OCI-LY7 (cell line): ENCODE results near the gene CHD3. TPM values are rescaled to one million over a fixed set of nuclear protein-coding genes. Genes with fewer than 3 reads are reported as not detected.

Experiments
- BruUV-seq: library from RNA; stranded (reverse); fragments of 400-500 nt; replicated peaks from 2 replicates; lab custom pipeline; 2021; lab: Mats Ljungman, UMichigan
- CTCF ChIA-PET: fragments of 300-600 bp; sonication (Branson Sonifier 250); formaldehyde crosslinking; loops from one replicate; lab custom pipeline; 2022; ENCODE audit warnings: antibody characterized with exemption; ENCODE audit not compliant: unreplicated experiment; lab: Charles Lee
- POLR2A ChIA-PET: fragments of 300-600 bp; sonication (Branson Sonifier 250); formaldehyde crosslinking; loops from one replicate; lab custom pipeline; 2022; ENCODE audit warnings: antibody characterized with exemption; lab: Charles Lee
- DNase-seq: peaks from one replicate; pipeline ENCODE4 v3.0.0-alpha.2; 2015; ENCODE audit warnings: low spot score
- H2AFZ ChIP-seq: fragments of 200-600 bp; sonication (generic), shearing (Covaris generic); 2 replicates; pipeline ENCODE4 v1.6.1; 2014; ENCODE audit warnings: mild to moderate bottlenecking, antibody characterized with exemption, low read length, moderate library complexity
- H3K27ac ChIP-seq: fragments of 200-600 bp; sonication (generic); 2 replicates; pipeline ENCODE4 v1.5.1; 2014; ENCODE audit warnings: mixed run types, low read depth, mild to moderate bottlenecking, moderate library complexity, low read length, inconsistent platforms; ENCODE audit not compliant: poor library complexity, severe bottlenecking
- H3K36me3 ChIP-seq: fragments of 200-600 bp; sonication (generic); 2 replicates; pipeline ENCODE4 v1.6.1; 2014; ENCODE audit warnings: mild to moderate bottlenecking, antibody characterized with exemption, low read length, moderate library complexity, mixed read lengths; ENCODE audit not compliant: insufficient read depth
- H3K4me1 ChIP-seq: fragments of 200-600 bp; sonication (generic); 2 replicates; pipeline ENCODE4 v1.5.1; 2014; ENCODE audit warnings: mild to moderate bottlenecking, low read length; ENCODE audit not compliant: insufficient read depth, poor library complexity, severe bottlenecking
- H3K4me2 ChIP-seq: fragments of 200-600 bp; sonication (generic); 2 replicates; pipeline ENCODE4 v1.6.1; 2014; ENCODE audit warnings: mild to moderate bottlenecking, low read length
- H3K4me3 ChIP-seq: fragments of 200-600 bp; sonication (generic); 2 replicates; pipeline ENCODE4 v1.5.1; 2014; ENCODE audit warnings: mild to moderate bottlenecking, low read depth, low read length; ENCODE audit not compliant: poor library complexity, severe bottlenecking
- H3K79me2 ChIP-seq: fragments of 200-600 bp; sonication (generic); 2 replicates; pipeline ENCODE4 v1.6.1; 2016; ENCODE audit warnings: low read depth, mild to moderate bottlenecking, low read length, moderate library complexity, mixed read lengths; ENCODE audit not compliant: insufficient read depth
- H3K9me2 ChIP-seq: fragments of 200-600 bp; sonication (generic); 2 replicates; pipeline ENCODE4 v1.6.1; 2016; ENCODE audit warnings: mild to moderate bottlenecking, low read length, mixed read lengths; ENCODE audit not compliant: insufficient read depth
- H3K9me3 ChIP-seq: fragments of 200-600 bp; sonication (generic); 2 replicates; pipeline ENCODE4 v1.6.1; 2014; ENCODE audit warnings: mild to moderate bottlenecking, mixed run types, low read length, mixed read lengths
- H4K20me1 ChIP-seq: fragments of 200-600 bp; sonication (generic); 2 replicates; pipeline ENCODE4 v1.6.1; 2014; ENCODE audit warnings: mild to moderate bottlenecking, antibody characterized with exemption, low read length, moderate library complexity, mixed read lengths; ENCODE audit not compliant: insufficient read depth
- EZH2phosphoT487 ChIP-seq: fragments of 200-600 bp; sonication (generic); IDR thresholded peaks from 2 replicates; pipeline ENCODE4 v1.6.1; 2018; ENCODE audit warnings: low read depth, borderline replicate concordance, mild to moderate bottlenecking, mixed run types, antibody characterized with exemption, low read length, moderate library complexity, mixed read lengths
- intact Hi-C: fragments of 100-400 bp; cut with micrococcal nuclease; formaldehyde crosslinking; loops from one replicate; pipeline ENCODE4 v1.10.0; 2022; ENCODE audit not compliant: unreplicated experiment
- total RNA-seq, 2 experiments: library from RNA; depleted of rRNA in 1 of 2; stranded (reverse); fragments of >200 nt in 1 of 2; shearing (Covaris generic) in 1 of 2; gene quantifications; 2 replicates each; pipeline ENCODE4 v1.2.3, GENCODE V29; 2014 to 2022
- TF ChIP-seq, protein P1 (sequence below): fragments of 200-600 bp; sonication (generic); conservative IDR thresholded peaks from 2 replicates; pipeline ENCODE4 v1.5.1; 2014; ENCODE audit warnings: mild to moderate bottlenecking, antibody characterized with exemption, low read length, moderate library complexity, mixed read lengths

Gene CHD3
- total RNA-seq, 2 experiments from 2014 or later: 42.5 to 126 TPM

DNA sequence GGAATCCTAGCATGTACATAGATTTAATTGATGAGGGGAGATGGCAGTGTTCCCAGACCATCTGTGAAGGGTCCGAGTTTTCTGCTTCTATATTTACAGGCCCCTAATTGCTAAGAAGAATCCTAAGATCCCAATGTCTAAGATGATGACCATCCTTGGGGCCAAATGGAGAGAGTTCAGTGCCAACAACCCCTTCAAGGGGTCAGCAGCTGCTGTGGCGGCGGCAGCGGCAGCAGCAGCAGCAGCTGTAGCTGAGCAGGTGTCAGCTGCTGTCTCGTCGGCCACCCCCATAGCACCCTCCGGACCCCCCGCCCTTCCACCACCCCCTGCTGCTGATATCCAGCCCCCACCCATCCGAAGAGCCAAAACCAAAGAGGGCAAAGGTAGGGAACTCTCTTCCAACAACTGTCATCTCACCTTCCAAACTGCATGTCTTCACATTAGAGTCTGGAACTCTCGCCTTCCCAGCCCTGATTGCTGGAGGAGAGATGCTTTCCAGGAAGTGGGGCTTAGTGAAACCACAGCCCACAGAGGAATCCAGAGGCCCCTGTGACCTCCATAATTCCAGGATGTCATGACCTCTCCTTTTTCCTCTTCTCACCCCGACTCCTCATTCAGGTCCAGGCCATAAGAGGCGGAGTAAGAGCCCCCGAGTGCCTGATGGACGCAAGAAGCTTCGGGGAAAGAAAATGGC is 4.7 kb downstream of the CHD3 start:
- POLR2A ChIA-PET: no interaction called here
- CTCF ChIA-PET: no interaction called here
- 0 out of 2 replicates have a peak, but pooled peaks cover 3% of the 10 kb centered on the region for H4K20me1 ChIP-seq
- no peak for DNase-seq
- TF ChIP-seq EZH2phosphoT487: no peak
- H3K79me2 ChIP-seq: peaks cover 13% of the 10 kb centered on the region; the same call in 1 of the 2 replicates
- H3K27ac ChIP-seq: no peak overlapping the region
- peaks cover 79% of the 10 kb centered on the region for H3K36me3 ChIP-seq
- H3K4me3 ChIP-seq: no peak overlapping the region
- H3K9me2 ChIP-seq: no peaks in the 10 kb centered on the region
- intact Hi-C loops: no loop called here
- peaks cover 10% of the 10 kb centered on the region for H3K4me1 ChIP-seq
- H2AFZ ChIP-seq: no peak overlapping the region
- H3K4me2 ChIP-seq: no peak overlapping the region
- no TSS peak for BruUV-seq
- H3K9me3 ChIP-seq: no peaks in the 10 kb centered on the region

DNA sequence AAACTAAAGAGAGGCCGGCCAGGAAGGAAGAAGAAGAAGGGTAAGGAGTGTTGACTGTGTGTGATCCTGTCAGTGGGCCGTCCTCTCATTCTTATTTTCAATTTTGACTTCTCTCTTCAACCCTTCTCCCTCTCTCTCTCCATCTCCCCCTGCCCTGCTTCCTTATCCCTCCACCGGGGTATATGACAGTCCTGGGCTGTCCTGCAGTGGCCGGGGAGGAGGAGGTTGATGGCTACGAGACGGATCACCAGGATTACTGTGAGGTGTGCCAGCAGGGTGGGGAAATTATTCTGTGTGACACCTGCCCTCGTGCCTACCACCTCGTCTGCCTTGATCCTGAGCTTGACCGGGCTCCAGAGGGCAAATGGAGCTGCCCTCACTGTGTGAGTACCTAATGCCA is 5.6 kb downstream of the CHD3 start:
- Histone ChIP-seq H3K4me2 (no peak overlapping the region), H2AFZ (no peak overlapping the region), H3K4me3 (no peak overlapping the region), H3K4me1 (peaks cover 1% of the 10 kb centered on the region), H3K79me2 (peaks cover 5% of the 10 kb centered on the region; the same call in 1 of the 2 replicates), H4K20me1 (no peaks in the 10 kb centered on the region), H3K27ac (no peak overlapping the region), H3K36me3 (peaks cover 88% of the 10 kb centered on the region), H3K9me2 (no peaks in the 10 kb centered on the region), H3K9me3 (no peaks in the 10 kb centered on the region)
- TF ChIP-seq EZH2phosphoT487: no peak
- TF ChIP-seq, protein P1, sequence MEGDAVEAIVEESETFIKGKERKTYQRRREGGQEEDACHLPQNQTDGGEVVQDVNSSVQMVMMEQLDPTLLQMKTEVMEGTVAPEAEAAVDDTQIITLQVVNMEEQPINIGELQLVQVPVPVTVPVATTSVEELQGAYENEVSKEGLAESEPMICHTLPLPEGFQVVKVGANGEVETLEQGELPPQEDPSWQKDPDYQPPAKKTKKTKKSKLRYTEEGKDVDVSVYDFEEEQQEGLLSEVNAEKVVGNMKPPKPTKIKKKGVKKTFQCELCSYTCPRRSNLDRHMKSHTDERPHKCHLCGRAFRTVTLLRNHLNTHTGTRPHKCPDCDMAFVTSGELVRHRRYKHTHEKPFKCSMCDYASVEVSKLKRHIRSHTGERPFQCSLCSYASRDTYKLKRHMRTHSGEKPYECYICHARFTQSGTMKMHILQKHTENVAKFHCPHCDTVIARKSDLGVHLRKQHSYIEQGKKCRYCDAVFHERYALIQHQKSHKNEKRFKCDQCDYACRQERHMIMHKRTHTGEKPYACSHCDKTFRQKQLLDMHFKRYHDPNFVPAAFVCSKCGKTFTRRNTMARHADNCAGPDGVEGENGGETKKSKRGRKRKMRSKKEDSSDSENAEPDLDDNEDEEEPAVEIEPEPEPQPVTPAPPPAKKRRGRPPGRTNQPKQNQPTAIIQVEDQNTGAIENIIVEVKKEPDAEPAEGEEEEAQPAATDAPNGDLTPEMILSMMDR: no peak
- ChIA-PET POLR2A (no interaction called here), CTCF (no interaction called here)
- intact Hi-C loops: no loop called here
- BruUV-seq: TSS peak; percentile 79
- no peak for DNase-seq

DNA sequence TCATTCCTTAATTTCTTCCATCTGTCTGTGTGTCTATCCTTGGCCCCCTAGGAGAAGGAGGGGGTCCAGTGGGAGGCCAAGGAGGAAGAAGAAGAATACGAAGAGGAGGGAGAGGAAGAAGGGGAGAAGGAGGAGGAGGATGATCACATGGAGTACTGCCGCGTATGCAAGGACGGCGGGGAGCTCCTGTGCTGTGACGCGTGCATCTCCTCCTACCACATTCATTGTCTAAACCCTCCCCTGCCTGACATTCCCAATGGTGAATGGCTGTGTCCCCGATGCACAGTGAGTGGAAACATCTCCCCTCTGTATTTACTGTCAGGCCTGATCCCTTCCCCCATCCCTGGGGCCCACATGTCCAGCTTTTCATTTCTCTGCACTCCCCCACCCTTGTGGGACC is 6.3 kb downstream of the CHD3 start:
- Histone ChIP-seq H2AFZ (no peak overlapping the region), H3K4me1 (no peaks in the 10 kb centered on the region), H3K4me3 (no peak overlapping the region), H4K20me1 (no peaks in the 10 kb centered on the region), H3K4me2 (no peak overlapping the region), H3K27ac (no peak overlapping the region), H3K79me2 (no peaks in the 10 kb centered on the region), H3K9me2 (no peaks in the 10 kb centered on the region), H3K36me3 (peaks cover 88% of the 10 kb centered on the region), H3K9me3 (no peaks in the 10 kb centered on the region)
- TF ChIP-seq, protein P1: no peak
- TF ChIP-seq EZH2phosphoT487: no peak
- ChIA-PET CTCF (no interaction called here), POLR2A (no interaction called here)
- intact Hi-C loops: no loop called here
- BruUV-seq: no TSS peak
- DNase-seq: no peak
